ENCODE measurements around the gene IGSF21. TPM values are rescaled to one million over a fixed set of nuclear protein-coding genes. Genes with fewer than 3 reads are reported as not detected.

Gene IGSF21
- total RNA-seq, 1 donor from 2014 or later: 1.8 TPM

DNA sequence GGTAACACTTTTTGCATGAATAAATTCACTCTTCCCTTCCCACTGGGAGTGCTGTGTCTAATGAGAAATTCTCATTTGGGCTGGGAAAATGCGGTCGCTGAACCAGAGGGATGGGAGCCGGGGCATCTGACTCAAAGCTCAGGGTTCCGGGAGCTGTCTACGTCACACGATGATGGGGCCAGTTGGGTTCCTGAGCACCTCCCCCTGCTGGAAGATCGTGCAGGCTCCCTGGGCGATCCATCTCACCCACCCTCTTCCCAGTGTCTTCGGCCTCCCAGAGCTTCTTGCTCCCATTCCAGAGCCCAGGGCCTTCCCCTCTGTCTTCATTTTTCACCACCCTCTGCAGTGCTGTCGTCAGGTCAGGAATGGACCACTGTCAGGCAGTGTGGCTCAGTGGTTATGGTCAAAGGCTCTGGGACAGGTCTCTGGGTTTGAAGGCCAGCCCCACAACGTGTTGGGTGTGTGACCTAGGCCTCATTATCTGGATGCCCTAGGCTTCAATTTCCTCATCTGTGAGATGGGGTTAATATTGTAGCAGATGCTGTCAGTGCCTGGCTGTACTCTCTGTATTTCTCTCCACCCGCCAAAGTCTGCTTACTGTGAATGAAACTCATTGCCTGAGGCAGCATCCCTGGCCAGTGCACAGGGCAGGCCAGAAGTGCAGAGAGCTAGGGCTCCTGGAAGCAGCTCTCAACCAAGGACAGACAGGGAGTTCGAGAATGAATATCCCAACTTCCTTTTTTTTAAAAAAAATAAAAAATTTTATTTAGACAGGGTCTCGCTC, 31.8 kb downstream of the IGSF21 start:
- intact Hi-C loops (cut with micrococcal nuclease): no loop called here
- DNase-seq (no peak), ATAC-seq (no peak)

- intact Hi-C loops (cut with micrococcal nuclease): no loop called here
- no peak for DNase-seq
- ATAC-seq: no peak
Measured at GRCh38 chr1:18140411-18140810, 32.8 kb downstream of the IGSF21 start.

- intact Hi-C loops (cut with micrococcal nuclease): no loop called here
- ATAC-seq (no peak), DNase-seq (no peak)
Measured at GRCh38 chr1:18141661-18142060, 34.1 kb downstream of the IGSF21 start.

DNA sequence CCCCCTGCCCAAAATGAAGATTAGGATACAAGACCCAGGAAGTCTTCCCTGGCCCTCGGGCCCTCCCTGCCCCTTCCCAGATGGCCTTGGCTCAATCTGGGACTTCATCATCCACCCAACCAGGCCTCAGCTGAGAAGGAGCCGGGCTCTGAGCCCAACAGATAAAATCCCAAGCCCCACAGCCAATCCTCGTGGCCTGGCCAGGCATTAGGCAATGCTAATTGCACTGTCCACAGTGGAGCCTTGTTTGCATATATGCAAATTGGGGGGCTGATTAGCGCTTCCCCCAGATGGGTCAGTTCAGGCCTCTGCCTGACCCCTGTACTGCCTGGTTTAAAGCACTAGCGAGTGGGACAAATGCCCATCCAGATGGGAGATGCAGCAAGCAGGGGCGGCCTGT, 34.9 kb downstream of the IGSF21 start:
- DNase-seq: no peak
- intact Hi-C loops (cut with micrococcal nuclease): no loop called here
- no peak for ATAC-seq

GRCh38 chr1:18142969-18143368, 35.4 kb downstream of the IGSF21 start:
- no peak for DNase-seq
- intact Hi-C loops (cut with micrococcal nuclease): no loop called here
- no peak for ATAC-seq

GRCh38 chr1:18144062-18144461, 36.5 kb downstream of the IGSF21 start:
- intact Hi-C loops (cut with micrococcal nuclease): no loop called here
- DNase-seq (no peak), ATAC-seq (no peak)

GRCh38 chr1:18144916-18145647, 37.5 kb downstream of the IGSF21 start:
- ATAC-seq (no peak), DNase-seq (no peak)
- intact Hi-C loops (cut with micrococcal nuclease): no loop called here

GRCh38 chr1:18145851-18146618, 38.4 kb downstream of the IGSF21 start:
- DNase-seq (no peak), ATAC-seq (peak; percentile 60)
- intact Hi-C loops (cut with micrococcal nuclease): no loop called here

DNA sequence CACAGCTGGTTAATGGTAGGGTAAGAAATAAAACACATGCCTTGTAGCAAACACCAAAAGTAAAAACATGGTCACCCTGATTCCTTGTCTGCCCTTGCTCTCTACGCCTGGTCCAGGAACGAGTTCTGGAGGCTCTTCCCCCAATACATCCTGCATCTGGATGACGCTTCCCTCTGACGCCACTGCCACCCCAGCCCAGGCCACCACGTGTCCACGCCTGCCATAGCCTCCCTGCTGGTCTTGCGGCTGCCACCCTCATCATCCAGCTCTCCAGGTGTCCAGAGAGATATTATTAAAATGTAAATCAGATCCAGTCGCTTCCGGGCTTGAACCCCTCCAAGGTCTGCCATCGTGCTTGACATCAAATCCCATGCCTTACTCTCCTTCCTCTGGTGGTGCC, 39.3 kb downstream of the IGSF21 start:
- ATAC-seq (no peak), DNase-seq (no peak)
- intact Hi-C loops (cut with micrococcal nuclease): no loop called here

DNA sequence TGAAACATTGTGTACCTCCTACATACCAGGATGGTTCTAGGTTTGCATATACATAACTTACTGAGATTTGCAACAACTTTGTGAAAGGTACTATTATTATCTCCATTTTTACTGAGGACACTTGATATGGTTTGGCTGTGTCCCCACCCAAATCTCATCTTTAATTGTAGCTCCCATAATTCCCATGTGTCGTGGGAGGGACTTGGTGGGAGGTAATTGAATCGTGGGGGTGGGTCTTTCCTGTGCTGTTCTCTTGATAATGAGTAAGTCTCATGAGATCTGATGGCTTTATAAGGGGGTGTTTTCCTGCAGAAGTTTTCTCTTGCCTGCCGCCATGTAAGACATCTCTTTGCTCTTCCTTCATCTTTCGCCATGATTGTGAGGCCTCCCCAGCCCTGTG, 40.1 kb downstream of the IGSF21 start:
- intact Hi-C loops (cut with micrococcal nuclease): no loop called here
- ATAC-seq (no peak), DNase-seq (no peak)

GRCh38 chr1:18148461-18148860, 40.9 kb downstream of the IGSF21 start:
- intact Hi-C loops (cut with micrococcal nuclease): no loop called here
- no peak for DNase-seq
- no peak for ATAC-seq

DNA sequence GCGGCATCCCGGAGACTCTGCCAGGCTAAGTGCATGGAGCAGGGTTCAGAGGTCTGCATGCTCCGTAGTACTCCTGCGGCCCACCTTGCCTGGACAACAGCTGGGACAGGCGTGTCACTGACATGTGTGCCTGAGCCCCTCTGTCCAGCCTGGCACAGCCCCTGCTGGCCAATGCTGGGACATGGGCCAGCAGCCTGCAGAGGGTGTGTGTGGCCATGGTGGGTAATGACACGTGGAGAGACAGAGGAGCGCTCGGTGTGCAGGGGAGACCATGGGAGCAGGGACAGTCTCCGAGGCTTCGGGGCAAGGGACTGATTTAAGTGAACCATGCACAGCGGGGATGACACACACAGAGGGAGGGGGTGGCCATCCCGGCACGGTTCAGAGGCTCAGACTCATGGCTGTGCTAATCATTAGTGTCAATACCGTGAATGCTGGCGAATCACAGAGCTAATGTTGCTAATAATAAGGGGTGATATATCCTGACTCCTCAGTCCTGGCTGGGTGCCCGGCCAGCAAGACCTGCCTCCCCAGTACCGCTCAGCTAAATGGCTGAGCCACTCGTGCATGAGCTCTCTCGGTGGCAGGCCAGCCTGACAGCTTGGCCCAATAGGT, 41.5 kb downstream of the IGSF21 start:
- intact Hi-C loops (cut with micrococcal nuclease): no loop called here
- ATAC-seq (peak; percentile 42), DNase-seq (peak; percentile 36)

DNA sequence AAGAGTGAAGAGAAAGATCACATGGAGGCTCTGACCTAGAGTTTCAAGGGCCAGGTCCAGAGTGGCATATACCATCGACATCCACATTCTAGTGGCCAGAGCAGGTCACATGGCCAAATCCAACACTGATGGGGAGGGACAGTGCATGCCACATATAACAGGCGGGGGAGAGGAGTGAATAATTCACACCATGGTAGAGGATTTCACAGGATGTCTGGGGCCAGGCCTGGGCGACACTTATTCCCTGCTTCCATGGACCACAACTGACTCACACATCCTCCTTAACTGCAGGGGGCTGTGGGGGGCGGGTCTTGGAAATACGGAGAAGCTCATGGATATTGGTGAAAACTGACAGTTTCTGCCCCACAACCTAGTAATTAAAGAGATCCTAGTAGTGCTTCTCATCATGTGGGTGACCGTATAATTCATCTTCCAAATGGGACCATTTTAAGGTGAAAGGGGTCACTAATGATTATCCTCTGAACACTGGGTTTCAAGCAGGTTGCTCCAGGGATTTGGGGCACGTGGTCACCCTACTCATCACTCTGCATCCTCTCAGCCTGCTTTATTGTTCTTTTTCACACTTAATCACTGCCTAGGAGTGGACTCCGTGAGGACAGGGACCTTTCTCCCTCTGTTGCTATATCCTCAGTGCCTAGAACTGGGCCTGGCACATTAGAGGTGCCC, 44.0 kb downstream of the IGSF21 start:
- no peak for DNase-seq
- intact Hi-C loops (cut with micrococcal nuclease): no loop called here

GRCh38 chr1:18154430-18155194, 47.0 kb downstream of the IGSF21 start:
- DNase-seq: no peak

More for the DNA sequence above, 44.0 kb downstream of the IGSF21 start:
- ATAC-seq: no peak

DNA sequence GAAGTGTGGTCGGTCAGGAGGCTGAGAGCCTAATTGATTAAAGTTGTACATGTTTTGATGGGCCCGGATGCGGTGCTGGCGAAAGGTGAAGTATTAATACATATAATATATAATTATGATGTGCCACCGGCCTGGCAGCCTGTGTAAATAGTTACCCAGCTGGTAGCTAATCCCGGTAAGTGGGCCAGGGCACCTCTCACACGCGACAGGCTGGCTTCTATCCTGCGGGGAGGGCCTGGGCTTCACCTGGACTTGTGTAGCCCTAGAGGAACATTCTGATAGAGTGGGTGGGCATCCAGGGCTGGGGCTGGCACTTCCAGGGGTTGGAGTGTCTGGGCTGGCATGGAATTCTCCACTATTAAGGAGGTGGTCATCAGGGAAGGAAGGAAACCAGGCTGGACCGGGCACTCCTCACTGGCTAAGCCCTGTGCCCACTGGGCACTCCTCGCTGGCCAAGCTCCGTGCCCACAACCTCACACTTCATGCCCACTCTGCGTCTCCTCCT, 48.3 kb downstream of the IGSF21 start:
- no peak for ATAC-seq
- no peak for DNase-seq
- intact Hi-C loops (cut with micrococcal nuclease): no loop called here

More at GRCh38 chr1:18154430-18155194, 47.0 kb downstream of the IGSF21 start:
- ATAC-seq: no peak
- intact Hi-C loops (cut with micrococcal nuclease): no loop called here

DNA sequence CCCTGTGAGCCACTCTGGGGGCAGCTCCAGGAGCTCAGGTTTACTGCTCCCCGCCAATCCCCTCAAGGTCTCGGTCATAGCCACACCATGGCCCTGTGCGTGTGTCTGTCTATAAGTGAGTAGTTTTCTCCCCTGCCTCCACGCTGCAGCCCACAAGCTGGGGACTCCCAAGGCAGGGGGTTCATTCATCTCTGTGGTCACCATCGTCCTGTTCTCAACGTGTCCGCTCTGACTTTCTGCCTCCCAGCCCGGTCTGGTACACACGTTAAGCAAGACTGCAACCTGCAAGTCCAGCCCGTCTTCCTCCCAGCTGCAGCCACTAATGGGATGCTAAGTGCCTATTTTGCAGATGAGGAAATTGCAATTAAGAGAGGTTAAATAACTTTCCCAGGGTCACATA, 49.8 kb downstream of the IGSF21 start:
- no peak for ATAC-seq
- no peak for DNase-seq
- intact Hi-C loops (cut with micrococcal nuclease): no loop called here

- ATAC-seq: no peak
- DNase-seq: no peak
- intact Hi-C loops (cut with micrococcal nuclease): no loop called here
Measured at GRCh38 chr1:18157968-18158367, 50.4 kb downstream of the IGSF21 start.

DNA sequence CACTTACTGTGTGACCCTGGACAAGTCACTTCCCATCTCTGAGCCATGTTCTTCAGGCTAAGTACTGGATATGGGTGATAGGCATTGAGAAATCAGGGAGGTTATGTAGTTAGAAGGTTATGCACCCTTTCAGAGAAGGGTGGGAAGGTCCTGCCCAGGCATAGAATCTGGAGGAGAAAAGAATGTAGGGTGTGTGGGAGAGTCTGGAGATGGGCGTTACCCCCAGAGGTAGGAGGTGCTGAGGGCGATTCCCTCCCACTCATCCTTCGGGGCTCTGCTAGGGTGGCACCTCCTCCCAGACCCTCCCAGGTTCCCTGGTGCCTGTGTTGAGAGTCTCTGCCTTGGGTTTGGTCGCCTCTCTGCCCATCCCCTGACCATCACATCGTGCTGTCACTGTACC, 51.1 kb downstream of the IGSF21 start:
- DNase-seq (no peak), ATAC-seq (no peak)

More for the DNA sequence above, 51.1 kb downstream of the IGSF21 start:
- intact Hi-C loops (cut with micrococcal nuclease): no loop called here

Measured in left ventricle myocardium superior (tissue), 1 donor.